Stomach (tissue), 4 donors: ENCODE measurements around the gene C10orf67.

ENCODE experiments used
- POLR2A ChIP-seq, 4 donors: fragments of 450-650 bp; IDR thresholded peaks; one replicate each; pipeline ENCODE4 v1.6.1; 2016; ENCODE audit warnings: antibody characterized with exemption in 4 of 4, control low read depth in 2 of 4, mild to moderate bottlenecking in 1 of 4, moderate library complexity in 1 of 4
- TF ChIP-seq, protein P1 (sequence below), 7 experiments: fragments of 450-650 bp in 4 of 7; fragments of 200-600 bp in 3 of 7; sonication (generic) in 3 of 7; IDR thresholded peaks; one replicate each; pipeline ENCODE4 v1.5.1; 2016 to 2019; ENCODE audit warnings: antibody characterized with exemption in 7 of 7, control low read depth in 2 of 7, mild to moderate bottlenecking in 1 of 7

DNA sequence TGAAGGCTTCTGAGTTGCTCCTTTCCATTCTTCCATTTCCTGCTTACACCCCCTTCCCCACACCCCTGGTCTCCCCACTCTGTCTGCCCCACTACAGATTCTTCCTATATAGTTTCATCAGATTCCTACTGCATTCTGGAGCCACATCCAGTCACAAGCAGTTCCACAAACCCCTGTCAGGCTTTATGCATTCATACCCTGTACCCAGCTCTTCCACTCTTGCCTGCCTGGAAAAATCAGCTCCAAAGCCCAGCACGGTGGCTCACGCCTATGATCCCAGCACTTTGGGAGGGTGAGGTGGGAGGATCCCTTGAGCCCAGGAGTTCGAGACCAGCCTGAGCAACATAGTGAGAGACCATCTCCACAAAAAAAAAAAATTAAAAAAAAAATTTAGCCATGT, 60.4 kb downstream of the C10orf67 start:
- TF ChIP-seq, protein P1, sequence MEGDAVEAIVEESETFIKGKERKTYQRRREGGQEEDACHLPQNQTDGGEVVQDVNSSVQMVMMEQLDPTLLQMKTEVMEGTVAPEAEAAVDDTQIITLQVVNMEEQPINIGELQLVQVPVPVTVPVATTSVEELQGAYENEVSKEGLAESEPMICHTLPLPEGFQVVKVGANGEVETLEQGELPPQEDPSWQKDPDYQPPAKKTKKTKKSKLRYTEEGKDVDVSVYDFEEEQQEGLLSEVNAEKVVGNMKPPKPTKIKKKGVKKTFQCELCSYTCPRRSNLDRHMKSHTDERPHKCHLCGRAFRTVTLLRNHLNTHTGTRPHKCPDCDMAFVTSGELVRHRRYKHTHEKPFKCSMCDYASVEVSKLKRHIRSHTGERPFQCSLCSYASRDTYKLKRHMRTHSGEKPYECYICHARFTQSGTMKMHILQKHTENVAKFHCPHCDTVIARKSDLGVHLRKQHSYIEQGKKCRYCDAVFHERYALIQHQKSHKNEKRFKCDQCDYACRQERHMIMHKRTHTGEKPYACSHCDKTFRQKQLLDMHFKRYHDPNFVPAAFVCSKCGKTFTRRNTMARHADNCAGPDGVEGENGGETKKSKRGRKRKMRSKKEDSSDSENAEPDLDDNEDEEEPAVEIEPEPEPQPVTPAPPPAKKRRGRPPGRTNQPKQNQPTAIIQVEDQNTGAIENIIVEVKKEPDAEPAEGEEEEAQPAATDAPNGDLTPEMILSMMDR (IDR thresholded peaks at IDR 0.05), result no peak
- no peak for TF ChIP-seq POLR2A (IDR thresholded peaks at IDR 0.05)
